H1 (cell line): Measurements from ENCODE around the gene ADD3. TPM values are rescaled to one million over a fixed set of nuclear protein-coding genes. Genes with fewer than 3 reads are reported as not detected.

Experiments
- CTCF ChIA-PET: fragments of 300-600 bp; sonication (Branson Sonifier 250); formaldehyde crosslinking; loops from one replicate; lab custom pipeline; 2021; ENCODE audit not compliant: partially characterized antibody; lab: Charles Lee
- POLR2A ChIA-PET: fragments of 300-600 bp; sonication (Branson Sonifier 250); formaldehyde crosslinking; loops from one replicate; lab custom pipeline; 2021; ENCODE audit warnings: inconsistent platforms; ENCODE audit not compliant: partially characterized antibody; lab: Charles Lee
- DNase-seq, 2 experiments: peaks; one replicate each; pipeline versions ENCODE4 v3.0.0 to v3.0.0-alpha.2; 2010 to 2022; ENCODE audit warnings: low spot score in 2 of 2, low read depth in 1 of 2, mixed read lengths in 1 of 2
- FAIRE-seq: peaks from 2 replicates; lab custom pipeline; 2011; peaks lifted over from hg19 to GRCh38; lab: Jason Lieb, UNC
- H2AFZ ChIP-seq: 2 replicates; pipeline ENCODE4 v1.8.1; 2012; ENCODE audit warnings: low read length, inconsistent platforms
- H2AK5ac ChIP-seq: 2 replicates; pipeline ENCODE4 v1.6.1; 2013; ENCODE audit warnings: low read depth, low read length
- H2BK120ac ChIP-seq: replicated peaks from 2 replicates; pipeline ENCODE3; 2013; ENCODE audit warnings: low read depth, low read length, inconsistent platforms
- H2BK12ac ChIP-seq: 2 replicates; pipeline ENCODE4 v1.6.1; 2013; ENCODE audit warnings: low read depth, low read length
- H2BK15ac ChIP-seq: 2 replicates; pipeline ENCODE4 v1.6.1; 2013; ENCODE audit warnings: low read length
- H2BK20ac ChIP-seq: 2 replicates; pipeline ENCODE4 v1.6.1; 2013; ENCODE audit warnings: low read length
- H2BK5ac ChIP-seq: 2 replicates; pipeline ENCODE4 v1.6.1; 2013; ENCODE audit warnings: low read depth, low read length
- H3K14ac ChIP-seq: 2 replicates; pipeline ENCODE4 v1.6.1; 2013; ENCODE audit warnings: inconsistent platforms; ENCODE audit not compliant: insufficient read length
- H3K18ac ChIP-seq: 2 replicates; pipeline ENCODE4 v1.6.1; 2013; ENCODE audit warnings: low read length; ENCODE audit errors: extremely low read depth
- H3K23ac ChIP-seq: 2 replicates; pipeline ENCODE4 v1.6.1; 2013; ENCODE audit warnings: inconsistent platforms; ENCODE audit not compliant: insufficient read length
- H3K23me2 ChIP-seq: 2 replicates; pipeline ENCODE4 v1.6.1; 2013; ENCODE audit warnings: low read depth, low read length
- H3K27ac ChIP-seq: 2 replicates; pipeline ENCODE4 v1.6.1; 2011; ENCODE audit warnings: low read depth, low read length, inconsistent platforms
- H3K27me3 ChIP-seq, 4 experiments: replicated peaks in 1 of 4; 1 replicate in 1 of 4; 2 replicates in 3 of 4; pipeline versions ENCODE4 v1.6.1 to v1.8.1; 2011 to 2013; ENCODE audit warnings: low read length in 3 of 4, mild to moderate bottlenecking in 3 of 4, inconsistent platforms in 2 of 4, mixed read lengths in 2 of 4, moderate library complexity in 1 of 4; ENCODE audit not compliant: control insufficient read depth in 3 of 4, insufficient read depth in 3 of 4; ENCODE audit errors: extremely low read depth in 1 of 4
- H3K36me3 ChIP-seq, 4 experiments: 2 replicates each; pipeline versions ENCODE4 v1.6.1 to v1.8.1; 2011 to 2013; ENCODE audit warnings: mild to moderate bottlenecking in 4 of 4, low read length in 3 of 4, moderate library complexity in 2 of 4, control low read depth in 1 of 4, inconsistent platforms in 1 of 4; ENCODE audit not compliant: insufficient read depth in 4 of 4, control insufficient read depth in 2 of 4
- H3K4ac ChIP-seq: replicated peaks from 2 replicates; pipeline ENCODE3; 2013; ENCODE audit warnings: low read length, low read depth, mixed read lengths, inconsistent platforms; ENCODE audit not compliant: insufficient read length
- H3K4me1 ChIP-seq, 4 experiments: replicated peaks in 1 of 4; 1 replicate in 1 of 4; 2 replicates in 3 of 4; pipeline versions ENCODE4 v1.6.1 to v1.8.1; 2011 to 2013; ENCODE audit warnings: low read length in 3 of 4, inconsistent platforms in 2 of 4, mixed read lengths in 1 of 4; ENCODE audit not compliant: insufficient read depth in 4 of 4, control insufficient read depth in 3 of 4
- H3K4me2 ChIP-seq, 2 experiments: 2 replicates each; pipeline versions ENCODE4 v1.6.1 to v1.8.1; 2011 to 2013; ENCODE audit warnings: low read depth in 2 of 2, low read length in 2 of 2, control low read depth in 1 of 2, inconsistent platforms in 1 of 2, mild to moderate bottlenecking in 1 of 2; ENCODE audit not compliant: insufficient read depth in 1 of 2
- H3K4me3 ChIP-seq, 4 experiments: fragments of 200-600, 300-600 bp in 1 of 4; sonication (generic), shearing (Covaris generic), sonication (Bioruptor Twin) in 1 of 4; 2 replicates each; pipeline versions ENCODE4 v1.5.1 to v1.8.1; 2011 to 2016; ENCODE audit warnings: low read length in 4 of 4, low read depth in 3 of 4, control low read depth in 2 of 4, inconsistent platforms in 2 of 4, mild to moderate bottlenecking in 2 of 4, mixed read lengths in 1 of 4, moderate library complexity in 1 of 4; ENCODE audit not compliant: insufficient read depth in 2 of 4; ENCODE audit errors: extremely low read depth in 1 of 4
- H3K56ac ChIP-seq: replicated peaks from 2 replicates; pipeline ENCODE3; 2013; ENCODE audit warnings: low read depth, mild to moderate bottlenecking, mixed read lengths, low read length, inconsistent platforms; ENCODE audit not compliant: insufficient read length
- H3K79me1 ChIP-seq: 2 replicates; pipeline ENCODE4 v1.6.1; 2013; ENCODE audit warnings: low read depth, low read length, control low read depth
- H3K79me2 ChIP-seq, 2 experiments: 2 replicates each; pipeline versions ENCODE4 v1.6.1 to v1.8.1; 2012 to 2013; ENCODE audit warnings: low read length in 2 of 2, mild to moderate bottlenecking in 2 of 2, inconsistent platforms in 1 of 2; ENCODE audit not compliant: insufficient read depth in 2 of 2, control insufficient read depth in 1 of 2
- H3K9ac ChIP-seq, 4 experiments: replicated peaks in 1 of 4; 1 replicate in 1 of 4; 2 replicates in 3 of 4; pipeline versions ENCODE4 v1.6.1 to v1.8.1; 2011 to 2013; ENCODE audit warnings: low read depth in 3 of 4, low read length in 3 of 4, control low read depth in 2 of 4, mild to moderate bottlenecking in 2 of 4, moderate library complexity in 2 of 4, inconsistent platforms in 1 of 4; ENCODE audit errors: extremely low read depth in 1 of 4
- H3K9me3 ChIP-seq, 2 experiments: 2 replicates each; pipeline versions ENCODE4 v1.6.1 to v1.8.1; 2012 to 2013; ENCODE audit warnings: mild to moderate bottlenecking in 2 of 2, moderate library complexity in 2 of 2, control low read depth in 1 of 2, inconsistent platforms in 1 of 2, low read depth in 1 of 2, low read length in 1 of 2, mixed read lengths in 1 of 2; ENCODE audit not compliant: insufficient read depth in 2 of 2
- H4K20me1 ChIP-seq, 2 experiments: replicated peaks in 1 of 2; 2 replicates each; pipeline versions ENCODE3 to v1.8.1; 2011 to 2013; ENCODE audit warnings: inconsistent platforms in 2 of 2, low read length in 2 of 2, mild to moderate bottlenecking in 1 of 2; ENCODE audit not compliant: insufficient read depth in 2 of 2, control insufficient read depth in 1 of 2
- H4K5ac ChIP-seq: 2 replicates; pipeline ENCODE4 v1.6.1; 2013; ENCODE audit warnings: low read length, low read depth, mixed read lengths, inconsistent platforms; ENCODE audit not compliant: insufficient read length
- H4K8ac ChIP-seq: 2 replicates; pipeline ENCODE4 v1.8.0; 2013; ENCODE audit warnings: mild to moderate bottlenecking, moderate library complexity, low read length, inconsistent platforms; ENCODE audit not compliant: insufficient read depth; ENCODE audit errors: extremely low read depth
- H4K91ac ChIP-seq: replicated peaks from 2 replicates; pipeline ENCODE3; 2013; ENCODE audit warnings: low read length, mixed read lengths, inconsistent platforms; ENCODE audit not compliant: insufficient read length
- CEBPB ChIP-seq: IDR thresholded peaks from 2 replicates; pipeline ENCODE4 v1.6.1; 2012; ENCODE audit warnings: low read depth, low read length
- E2F6 ChIP-seq: IDR thresholded peaks from 2 replicates; pipeline ENCODE4 v1.6.1; 2012; ENCODE audit warnings: inconsistent platforms
- EGR1 ChIP-seq: IDR thresholded peaks from 2 replicates; pipeline ENCODE4 v1.6.1; 2011; ENCODE audit warnings: low read depth, low read length, borderline replicate concordance
- USF2 ChIP-seq: IDR thresholded peaks from 2 replicates; pipeline ENCODE4 v1.6.1; 2011; ENCODE audit warnings: low read length, improper control_type of control experiment
- WGBS, 2 experiments: shearing (Covaris generic) in 1 of 2; methylation state at CpG; one replicate each; pipeline versions ENCODE4 v1.1.6 to v1.1.7; 2013 to 2015; ENCODE audit warnings: low lambda C conversion rate in 2 of 2, mixed read lengths in 2 of 2, inconsistent platforms in 1 of 2, low coverage in 1 of 2, missing lambda C conversion rate in 1 of 2; ENCODE audit not compliant: insufficient replicate concordance in 2 of 2, insufficient coverage in 1 of 2, insufficient read length in 1 of 2; ENCODE audit errors: extremely low coverage in 1 of 2, missing lambda C conversion rate in 1 of 2; 5-methylcytosine and 5-hydroxymethylcytosine counted together
- polyA plus RNA-seq, 7 experiments: library from polyadenylated mRNA; depleted of rRNA in 3 of 7; stranded (reverse) in 5 of 7; unstranded in 2 of 7; fragments of >200 nt in 5 of 7; fragments of 200-250 nt in 2 of 7; gene quantifications; 1 replicate in 5 of 7; 2 replicates in 1 of 7; 4 replicates in 1 of 7; pipeline versions ENCODE4 v1.2.1 to v1.2.3, GENCODE V29; 2011 to 2013; ENCODE audit warnings: missing spikeins in 2 of 7, mixed read lengths in 2 of 7
- total RNA-seq: library from RNA; stranded (reverse); fragmentation: NEBNext Ultra II Directional; extraction: Animal tissue kit (Norgen Biotek cat#: 25700); gene quantifications from 2 replicates; pipeline ENCODE4 v1.2.1, GENCODE V29; 2021

Gene ADD3
- total and polyA plus RNA-seq, 2 of the 8 experiments (the other 6 are each of a cell fraction or from before 2014, with no cell fraction given) = 44.7 to 85.6 TPM

- peaks cover 0 to 9% of the 10 kb centered on the region in 2 experiments for H4K20me1 ChIP-seq
- no peak overlapping the region for H2AFZ ChIP-seq
- no peaks in the 10 kb centered on the region for H3K79me2 ChIP-seq
- no peak for DNase-seq
- FAIRE-seq = no peak
- H3K9ac ChIP-seq = no peak overlapping the region
- no peak overlapping the region for H2AK5ac ChIP-seq
- H2BK5ac ChIP-seq = no peak overlapping the region
- peaks cover 24 to 74% (median 58%) of the 10 kb centered on the region in 4 experiments for H3K27me3 ChIP-seq
- H4K91ac ChIP-seq = no peak overlapping the region
- no peak overlapping the region; the same call in 1 of the 2 replicates for H3K18ac ChIP-seq
- TF ChIP-seq CEBPB (no peak), E2F6 (no peak), EGR1 (no peak), USF2 (no peak)
- peak overlapping the region; percentile 24 for H2BK120ac ChIP-seq
- no peak overlapping the region for H3K56ac ChIP-seq
- no peak overlapping the region for H3K27ac ChIP-seq
- peaks cover 9 to 20% (median 16%) of the 10 kb centered on the region in 4 experiments for H3K4me1 ChIP-seq
- WGBS, 2 experiments = 86% methylated on average over 5 of the region's 5 CpGs; no CpG with 5 or more reads in 1 of the 2 experiments
- no peaks in the 10 kb centered on the region for H3K23me2 ChIP-seq
- H3K4me2 ChIP-seq = peak overlapping the region in 1 of 2 experiments; percentile 52; a peak in 1 of 4 replicates
- POLR2A ChIA-PET = interaction anchor here (0.9 to 1.9 kb wide), 4 partner anchors 10 to 33 kb away, joined by 3 to 7 read pairs (median 4); partner anchors contain the start of gene MXI1
- H3K79me1 ChIP-seq = no peaks in the 10 kb centered on the region
- H3K23ac ChIP-seq = no peak overlapping the region
- H4K8ac ChIP-seq = no peak overlapping the region
- H3K14ac ChIP-seq = no peak overlapping the region
- CTCF ChIA-PET = interaction anchor here (0.8 to 3.4 kb wide), 15 partner anchors 9 to 49 kb away, joined by 3 to 22 read pairs (median 6); partner anchors contain the start of gene MXI1
- H4K5ac ChIP-seq = no peak overlapping the region
- no peak overlapping the region for H3K4ac ChIP-seq
- no peaks in the 10 kb centered on the region for H3K36me3 ChIP-seq
- H3K9me3 ChIP-seq = no peaks in the 10 kb centered on the region
- no peak overlapping the region for H2BK15ac ChIP-seq
- no peak overlapping the region for H2BK20ac ChIP-seq
- H2BK12ac ChIP-seq = no peak overlapping the region
- H3K4me3 ChIP-seq = no peak overlapping the region
Observed at GRCh38 chr10:110174816-110175215, 167.0 kb downstream of the ADD3 start.
